Naive thymus-derived CD4-positive, alpha-beta T cell (primary cell): ENCODE measurements around the gene DBNDD2. TPM values are rescaled to one million over a fixed set of nuclear protein-coding genes. Genes with fewer than 3 reads are reported as not detected.

Experiments
- ATAC-seq: fragments of 150-1000 bp; cut with Tn5 transposase; 2 replicates; pipeline ENCODE4 v1.10.0; 2021; ENCODE audit warnings: mild to moderate bottlenecking, moderate library complexity
- CTCF ChIA-PET: fragments of 350-600 bp; sonication (Branson Sonifier 250); formaldehyde crosslinking; loops from one replicate; lab custom pipeline; 2021; ENCODE audit warnings: antibody characterized with exemption; lab: Charles Lee
- POLR2A ChIA-PET: fragments of 350-600 bp; sonication (Branson Sonifier 250); formaldehyde crosslinking; loops from one replicate; lab custom pipeline; 2021; ENCODE audit warnings: antibody characterized with exemption, inconsistent platforms; lab: Charles Lee
- DNase-seq, 9 donors: peaks; one replicate each; pipeline versions ENCODE4 v3.0.0 to v3.0.0-alpha.2; 2020 to 2022; ENCODE audit warnings: mixed read lengths in 1 of 9
- H3K27ac ChIP-seq: one replicate; pipeline ENCODE4 v1.7.0; 2013; ENCODE audit warnings: mild to moderate bottlenecking, low read depth, low read length, moderate library complexity
- H3K27me3 ChIP-seq, 2 donors: one replicate each; pipeline ENCODE4 v1.7.0; 2013; ENCODE audit warnings: low read length in 2 of 2, mild to moderate bottlenecking in 2 of 2, moderate library complexity in 2 of 2; ENCODE audit not compliant: control insufficient read depth in 2 of 2, insufficient read depth in 2 of 2
- H3K36me3 ChIP-seq, 3 experiments: 1 replicate in 2 of 3; 2 replicates in 1 of 3; pipeline ENCODE4 v1.7.0; 2013; ENCODE audit warnings: low read length in 3 of 3, mild to moderate bottlenecking in 3 of 3, moderate library complexity in 1 of 3; ENCODE audit not compliant: insufficient read depth in 3 of 3, control insufficient read depth in 2 of 3
- H3K4me1 ChIP-seq, 2 donors: one replicate each; pipeline ENCODE4 v1.7.0; 2013; ENCODE audit warnings: low read length in 2 of 2, mild to moderate bottlenecking in 2 of 2, moderate library complexity in 1 of 2; ENCODE audit not compliant: control insufficient read depth in 2 of 2, insufficient read depth in 2 of 2
- H3K4me3 ChIP-seq: 2 replicates; pipeline ENCODE4 v1.7.0; 2013; ENCODE audit warnings: mild to moderate bottlenecking, low read length
- H3K9me3 ChIP-seq, 3 experiments: 1 replicate in 2 of 3; 2 replicates in 1 of 3; pipeline ENCODE4 v1.7.0; 2013; ENCODE audit warnings: low read length in 3 of 3; ENCODE audit not compliant: control insufficient read depth in 2 of 3
- H3K27ac Mint-ChIP-seq, 9 donors: one replicate each; pipeline ENCODE4 v1.8.0; 2020 to 2022; ENCODE audit warnings: mixed read lengths in 9 of 9, mild to moderate bottlenecking in 8 of 9, moderate library complexity in 5 of 9, inconsistent platforms in 2 of 9
- H3K27me3 Mint-ChIP-seq, 5 donors: one replicate each; pipeline ENCODE4 v1.8.0; 2021 to 2022; ENCODE audit warnings: mixed read lengths in 5 of 5, mild to moderate bottlenecking in 1 of 5
- H3K36me3 Mint-ChIP-seq, 5 donors: one replicate each; pipeline ENCODE4 v1.8.0; 2020 to 2022; ENCODE audit warnings: mixed read lengths in 5 of 5, mild to moderate bottlenecking in 3 of 5, inconsistent platforms in 1 of 5
- H3K4me1 Mint-ChIP-seq, 7 donors: one replicate each; pipeline ENCODE4 v1.8.0; 2020 to 2022; ENCODE audit warnings: mixed read lengths in 7 of 7, mild to moderate bottlenecking in 3 of 7, inconsistent platforms in 1 of 7
- H3K4me3 Mint-ChIP-seq, 10 donors: one replicate each; pipeline ENCODE4 v1.8.0; 2020 to 2022; ENCODE audit warnings: mild to moderate bottlenecking in 10 of 10, mixed read lengths in 10 of 10, moderate library complexity in 6 of 10, inconsistent platforms in 2 of 10
- H3K9me3 Mint-ChIP-seq, 11 donors: one replicate each; pipeline ENCODE4 v1.8.0; 2020 to 2022; ENCODE audit warnings: mixed read lengths in 11 of 11, mild to moderate bottlenecking in 4 of 11, inconsistent platforms in 1 of 11, moderate library complexity in 1 of 11
- intact Hi-C, 2 donors: fragments of 100-400 bp; cut with micrococcal nuclease; formaldehyde crosslinking; loops; one replicate each; pipeline ENCODE4 v1.15.1; 2023
- polyA plus RNA-seq, 2 donors: library from polyadenylated mRNA; unstranded; fragments of 300-500 nt; fragmentation: Illumina TruSeq; gene quantifications; one replicate each; pipeline ENCODE4 v1.2.3, GENCODE V29; 2021
- total RNA-seq, 6 experiments: library from RNA in 5 of 6; stranded (reverse) in 5 of 6; gene quantifications; 1 replicate in 5 of 6; 2 replicates in 1 of 6; pipeline ENCODE4 v1.2.3 and lab custom pipeline; 2021 to 2026

DBNDD2 gene
- total and polyA plus RNA-seq, 7 experiments from 2014 or later: 12.2 to 22.9 (median 16.3) TPM

DNA sequence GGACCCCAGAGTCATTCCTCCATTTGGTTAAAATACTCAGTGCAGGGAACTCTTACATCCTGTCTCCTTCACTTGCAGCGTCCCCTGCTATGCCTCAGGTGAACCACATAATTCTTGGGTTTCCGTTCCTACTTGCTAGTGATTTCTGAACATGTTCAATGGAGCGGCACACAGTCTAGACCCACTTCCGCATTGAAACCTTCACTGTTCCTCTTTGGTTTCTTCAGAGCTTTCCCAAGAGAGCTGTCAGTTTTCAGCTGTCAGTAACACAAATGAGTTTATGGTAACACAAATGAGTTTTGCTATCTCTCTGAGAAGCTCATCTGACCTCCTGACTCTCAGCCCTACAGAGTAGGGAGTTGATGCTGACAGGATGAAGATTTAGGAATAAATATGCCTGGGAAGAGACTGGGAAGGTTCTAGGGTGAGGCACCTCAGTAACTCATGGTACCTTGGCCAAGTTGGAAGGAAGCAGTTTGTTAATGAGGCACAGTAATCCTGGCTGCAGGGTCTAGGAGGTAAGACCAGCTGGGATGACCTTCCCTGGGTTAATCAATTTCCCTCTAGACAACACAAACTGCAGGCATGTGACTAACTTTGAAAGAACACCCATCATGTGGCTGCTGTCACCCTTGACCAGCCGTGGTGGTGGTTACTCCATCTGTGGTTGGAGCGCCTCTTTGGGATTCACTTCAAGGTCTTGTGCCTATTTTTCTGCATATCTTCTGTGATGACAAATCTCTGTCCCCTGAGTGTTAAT, 39.7 kb upstream of the DBNDD2 start:
- peak overlapping the region; percentile 51 to 90 (median 79) for H3K27ac Mint-ChIP-seq
- ATAC-seq (peak; percentile 60), DNase-seq (peak in 7 of 9 donors; percentile 37 to 60 (median 54))
- CTCF ChIA-PET: interaction anchor here (0.6 to 3.7 kb wide), 2 partner anchors 68 to 602 kb away, joined by 3 to 28 read pairs; no protein-coding TSS in a partner anchor
- POLR2A ChIA-PET: interaction anchor here (1.0 to 3.0 kb wide), 6 partner anchors 40 to 72 kb away, joined by 3 to 14 read pairs (median 4); partner anchors contain the start of genes DBNDD2 and PIGT
- Histone ChIP-seq H3K9me3 (no peaks in the 10 kb centered on the region), H3K27me3 (no peaks in the 10 kb centered on the region), H3K4me1 (peaks cover 47 to 56% of the 10 kb centered on the region in 2 donors), H3K27ac (peak overlapping the region; percentile 43), H3K36me3 (peaks cover 0 to 42% (median 17%) of the 10 kb centered on the region in 3 experiments), H3K4me3 (no peak overlapping the region)
- peak overlapping the region; percentile 27 to 83 (median 60) for H3K4me3 Mint-ChIP-seq
- intact Hi-C loops: loop anchor here (2.0 to 10.0 kb wide), 2 partner anchors 404 to 722 kb away; partner anchors contain the start of genes STK4 (in 2 of the 2) and TOMM34 (in 2 of the 2)
- H3K36me3 Mint-ChIP-seq: peaks cover 0 to 37% (median 6%) of the 10 kb centered on the region in 5 donors
- H3K9me3 Mint-ChIP-seq: no peaks in the 10 kb centered on the region
- H3K4me1 Mint-ChIP-seq: peaks cover 47 to 84% (median 77%) of the 10 kb centered on the region in 7 donors
- no peaks in the 10 kb centered on the region for H3K27me3 Mint-ChIP-seq

DNA sequence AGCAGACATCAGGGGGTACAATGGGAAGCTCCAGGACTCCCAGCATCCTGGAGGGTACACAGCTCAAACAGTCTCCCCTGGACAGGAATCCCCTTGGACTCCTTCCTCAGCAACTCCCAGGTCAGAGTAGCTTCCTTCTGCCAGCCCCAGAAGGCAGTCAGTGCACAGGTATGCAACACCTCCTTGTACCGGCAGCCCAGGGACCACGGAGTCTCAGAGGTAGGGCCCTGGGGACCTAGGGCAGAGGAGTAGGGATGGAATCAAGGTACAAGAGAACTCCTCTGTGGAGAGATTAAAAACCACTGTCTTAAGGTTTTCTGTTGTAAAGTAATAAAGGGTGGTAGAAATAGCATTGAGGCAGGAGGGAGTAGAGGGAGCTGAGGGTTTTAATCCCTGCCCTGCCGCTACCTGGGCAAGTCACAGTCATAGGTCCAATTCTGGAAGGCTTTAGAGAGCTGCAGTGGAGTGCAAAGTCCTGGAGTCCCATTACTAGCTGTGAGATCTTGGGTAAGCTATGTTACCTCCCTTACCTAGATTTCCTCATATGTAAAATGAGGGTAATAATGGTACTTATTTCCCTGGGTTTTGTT, 37.4 kb upstream of the DBNDD2 start:
- Histone ChIP-seq H3K9me3 (no peaks in the 10 kb centered on the region), H3K36me3 (peaks cover 0 to 40% (median 17%) of the 10 kb centered on the region in 3 experiments), H3K27me3 (no peaks in the 10 kb centered on the region), H3K27ac (no peak overlapping the region), H3K4me1 (peaks cover 33 to 40% of the 10 kb centered on the region in 2 donors), H3K4me3 (no peak overlapping the region)
- Mint-ChIP-seq H3K27me3 (no peaks in the 10 kb centered on the region), H3K36me3 (peaks cover 0 to 26% (median 6%) of the 10 kb centered on the region in 5 donors), H3K27ac (peak overlapping the region in 5 of 9 donors; percentile 37 to 77 (median 60)), H3K4me1 (peaks cover 34 to 74% (median 68%) of the 10 kb centered on the region in 7 donors), H3K9me3 (no peaks in the 10 kb centered on the region), H3K4me3 (peak overlapping the region in 3 of 10 donors; percentile 6 to 21 (median 18))
- ATAC-seq: no peak
- POLR2A ChIA-PET: interaction anchor here (0.5 to 3.7 kb wide), 7 partner anchors 7 to 403 kb away, joined by 3 to 96 read pairs (median 3); partner anchors contain the start of genes PIGT and SYS1
- intact Hi-C loops: no loop called here
- DNase-seq: no peak
- CTCF ChIA-PET: interaction anchor here (1.2 to 3.7 kb wide), 4 partner anchors 10 to 66 kb away, joined by 3 to 28 read pairs (median 3); no protein-coding TSS in a partner anchor

DNA sequence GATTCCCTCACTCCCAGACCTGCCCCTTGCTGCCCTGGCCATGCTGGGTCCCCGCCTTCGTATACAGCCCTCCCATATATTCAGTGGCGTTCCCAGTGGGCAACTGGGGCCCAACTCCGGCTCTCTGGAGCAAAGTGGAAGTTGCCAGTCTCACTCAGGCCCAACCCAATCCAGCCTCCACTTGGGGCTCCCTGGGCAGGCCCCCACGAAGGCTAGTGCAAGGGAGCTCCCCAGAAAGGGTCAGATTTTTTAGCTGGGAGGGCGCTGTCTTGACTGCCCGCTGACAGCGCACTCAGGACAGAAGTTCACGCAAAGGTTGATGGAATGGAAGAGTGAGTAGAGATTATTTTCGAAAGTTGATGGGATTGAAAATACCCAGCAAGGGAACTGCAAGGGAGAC, 35.8 kb upstream of the DBNDD2 start:
- DNase-seq (no peak), ATAC-seq (no peak)
- Histone ChIP-seq H3K4me1 (peaks cover 26 to 40% of the 10 kb centered on the region in 2 donors), H3K27me3 (no peaks in the 10 kb centered on the region), H3K4me3 (no peak overlapping the region), H3K36me3 (peaks cover 0 to 27% (median 3%) of the 10 kb centered on the region in 3 experiments), H3K9me3 (no peaks in the 10 kb centered on the region), H3K27ac (no peak overlapping the region)
- peaks cover 28 to 61% (median 55%) of the 10 kb centered on the region in 7 donors for H3K4me1 Mint-ChIP-seq
- H3K9me3 Mint-ChIP-seq: no peaks in the 10 kb centered on the region
- peak overlapping the region in 8 of 10 donors; percentile 60 to 94 (median 72) for H3K4me3 Mint-ChIP-seq
- ChIA-PET CTCF (interaction anchor here (1.1 to 5.7 kb wide), 7 partner anchors 9 to 78 kb away, joined by 3 to 114 read pairs (median 12); partner anchors contain the start of genes PIGT and SYS1), POLR2A (interaction anchor here (0.6 to 5.1 kb wide), 7 partner anchors 8 to 64 kb away, joined by 3 to 96 read pairs (median 7); partner anchors contain the start of genes PIGT and SYS1)
- peaks cover 0 to 13% (median 6%) of the 10 kb centered on the region in 5 donors for H3K36me3 Mint-ChIP-seq
- intact Hi-C loops: loop anchor here (2.0 kb wide), 2 partner anchors 35 to 45 kb away; partner anchors contain the start of gene PIGT (in 1 of the 2)
- peak overlapping the region in 8 of 9 donors; percentile 41 to 77 (median 74) for H3K27ac Mint-ChIP-seq
- no peaks in the 10 kb centered on the region for H3K27me3 Mint-ChIP-seq

DNA sequence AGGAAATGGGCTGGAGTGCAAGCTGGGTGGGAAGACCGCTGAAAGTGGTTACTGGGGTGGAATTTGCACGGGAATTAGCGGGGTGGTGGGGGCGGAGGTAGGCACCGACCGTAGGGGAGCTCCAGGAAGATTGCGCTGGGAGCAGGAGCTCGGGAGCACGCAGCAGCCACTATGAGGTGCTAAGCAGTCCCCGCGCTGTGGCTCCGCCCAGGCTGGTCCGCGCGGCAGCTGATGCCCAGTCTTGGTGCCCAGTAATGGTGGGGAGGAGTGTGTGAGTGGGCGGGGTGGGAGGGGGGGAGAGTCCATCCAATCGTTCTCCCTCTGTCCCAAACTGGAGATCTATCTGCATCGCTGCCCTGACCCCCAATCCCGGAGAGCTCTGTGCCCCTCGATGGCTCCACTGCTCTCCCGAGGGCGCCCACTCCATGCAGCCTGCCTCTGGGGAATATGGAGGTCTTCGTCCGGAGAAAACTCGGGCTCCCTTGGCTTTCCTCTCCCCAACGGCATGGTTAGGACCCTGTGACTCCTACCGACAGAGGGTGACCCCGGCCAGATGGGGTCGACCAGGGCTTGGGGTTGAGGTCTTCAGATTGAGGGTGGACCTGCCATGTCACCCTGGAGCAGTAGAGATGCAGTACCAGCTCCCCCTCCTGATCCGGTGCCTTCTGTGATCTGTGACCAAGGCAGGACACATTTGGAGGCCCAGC, 35.3 kb upstream of the DBNDD2 start:
- H3K4me1 ChIP-seq: peaks cover 20 to 34% of the 10 kb centered on the region in 2 donors
- H3K36me3 ChIP-seq: peaks cover 0 to 21% (median 0%) of the 10 kb centered on the region in 3 experiments
- peak overlapping the region; percentile 84 to 94 (median 90) for H3K4me3 Mint-ChIP-seq
- H3K9me3 Mint-ChIP-seq: no peaks in the 10 kb centered on the region
- H3K36me3 Mint-ChIP-seq: peaks cover 0 to 9% (median 6%) of the 10 kb centered on the region in 5 donors
- no peaks in the 10 kb centered on the region for H3K9me3 ChIP-seq
- DNase-seq: no peak
- ATAC-seq: no peak
- H3K27ac ChIP-seq: peak overlapping the region; percentile 77
- POLR2A ChIA-PET: interaction anchor here (0.6 to 5.1 kb wide), 12 partner anchors 9 to 563 kb away, joined by 3 to 96 read pairs (median 6); partner anchors contain the start of genes DBNDD2, PIGT and SYS1
- no peaks in the 10 kb centered on the region for H3K27me3 Mint-ChIP-seq
- no peaks in the 10 kb centered on the region for H3K27me3 ChIP-seq
- peak overlapping the region; percentile 74 for H3K4me3 ChIP-seq
- peaks cover 25 to 55% (median 50%) of the 10 kb centered on the region in 7 donors for H3K4me1 Mint-ChIP-seq
- CTCF ChIA-PET: interaction anchor here (1.3 to 5.7 kb wide), 17 partner anchors 7 to 398 kb away, joined by 4 to 114 read pairs (median 9); partner anchors contain the start of genes DBNDD2, PIGT and SYS1
- H3K27ac Mint-ChIP-seq: peak overlapping the region; percentile 87 to 97 (median 96)
- intact Hi-C loops: loop anchor here (1.0 to 2.0 kb wide), 3 partner anchors 9 to 44 kb away; partner anchors contain the start of genes SYS1 (in 2 of the 2) and PIGT (in 1 of the 2)

DNA sequence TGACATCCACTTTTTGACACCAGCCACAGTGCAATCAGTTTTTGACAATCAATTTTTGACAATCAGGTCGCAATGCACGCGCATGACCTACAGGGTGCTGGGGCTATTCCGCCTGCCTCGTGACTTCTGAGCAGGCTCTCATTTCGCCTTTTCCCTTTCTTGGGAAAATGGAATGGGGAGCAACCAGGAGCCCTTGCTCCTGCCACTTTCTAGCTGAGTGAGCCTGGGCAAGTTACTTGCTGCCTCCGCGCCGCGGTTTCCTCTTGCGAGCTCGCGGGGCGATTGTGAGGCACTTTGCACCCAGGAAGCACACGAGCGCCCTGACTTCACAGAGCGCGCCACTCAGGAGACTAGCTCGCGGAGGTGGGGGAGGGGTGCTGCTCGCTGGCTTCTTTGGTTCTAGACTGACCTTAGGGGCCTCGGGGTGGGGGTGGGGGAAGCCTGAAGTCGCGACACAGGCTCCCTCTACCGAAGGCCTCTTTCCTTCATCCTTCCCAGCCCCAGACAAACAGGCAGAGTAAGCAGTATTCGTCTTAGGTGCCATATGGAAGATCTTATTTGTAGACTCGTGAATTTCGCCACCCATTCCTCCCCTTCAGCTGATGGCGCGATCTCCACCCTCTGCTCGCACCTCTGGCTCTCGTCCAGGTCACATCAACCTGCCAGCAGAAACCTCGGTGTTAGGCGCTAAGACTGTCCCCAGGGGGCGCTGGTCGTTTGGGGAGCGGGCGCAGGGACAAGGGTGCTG, 34.6 kb upstream of the DBNDD2 start:
- CTCF ChIA-PET: interaction anchor here (0.6 to 5.7 kb wide), 23 partner anchors 8 to 397 kb away, joined by 3 to 114 read pairs (median 8); partner anchors contain the start of genes DBNDD2, PIGT and SYS1
- POLR2A ChIA-PET: interaction anchor here (0.8 to 5.1 kb wide), 12 partner anchors 10 to 563 kb away, joined by 3 to 96 read pairs (median 7); partner anchors contain the start of genes DBNDD2, PIGT and SYS1
- Mint-ChIP-seq H3K4me1 (peaks cover 18 to 48% (median 46%) of the 10 kb centered on the region in 7 donors), H3K27me3 (no peaks in the 10 kb centered on the region), H3K36me3 (peaks cover 0 to 6% (median 0%) of the 10 kb centered on the region in 5 donors), H3K4me3 (peak overlapping the region; percentile 84 to 94 (median 90)), H3K27ac (peak overlapping the region; percentile 87 to 97 (median 96)), H3K9me3 (no peaks in the 10 kb centered on the region)
- H3K27me3 ChIP-seq: no peaks in the 10 kb centered on the region
- peak overlapping the region; percentile 74 for H3K4me3 ChIP-seq
- H3K27ac ChIP-seq: peak overlapping the region; percentile 77
- peak; percentile 94 for ATAC-seq
- peaks cover 0 to 18% (median 0%) of the 10 kb centered on the region in 3 experiments for H3K36me3 ChIP-seq
- no peaks in the 10 kb centered on the region for H3K9me3 ChIP-seq
- peaks cover 13 to 29% of the 10 kb centered on the region in 2 donors for H3K4me1 ChIP-seq
- intact Hi-C loops: loop anchor here (1.0 to 2.0 kb wide), 5 partner anchors 10 to 64 kb away; partner anchors contain the start of genes SYS1 (in 2 of the 2) and PIGT (in 1 of the 2)
- DNase-seq: peak; percentile 81 to 90 (median 89)
